GM18505 (cell line): Measurements from ENCODE around the gene PBXIP1.

Experiments
- ATAC-seq: cut with Tn5 transposase; IDR thresholded peaks from one replicate; pipeline ENCODE4 v1.9.1; 2021; ENCODE audit not compliant: unreplicated experiment
- POLR2A ChIP-seq: IDR thresholded peaks from 4 replicates; pipeline ENCODE4 v1.6.1; 2011; ENCODE audit warnings: borderline replicate concordance; ENCODE audit not compliant: insufficient read depth, insufficient read length; ENCODE audit errors: extremely low read depth

Gene PBXIP1

DNA sequence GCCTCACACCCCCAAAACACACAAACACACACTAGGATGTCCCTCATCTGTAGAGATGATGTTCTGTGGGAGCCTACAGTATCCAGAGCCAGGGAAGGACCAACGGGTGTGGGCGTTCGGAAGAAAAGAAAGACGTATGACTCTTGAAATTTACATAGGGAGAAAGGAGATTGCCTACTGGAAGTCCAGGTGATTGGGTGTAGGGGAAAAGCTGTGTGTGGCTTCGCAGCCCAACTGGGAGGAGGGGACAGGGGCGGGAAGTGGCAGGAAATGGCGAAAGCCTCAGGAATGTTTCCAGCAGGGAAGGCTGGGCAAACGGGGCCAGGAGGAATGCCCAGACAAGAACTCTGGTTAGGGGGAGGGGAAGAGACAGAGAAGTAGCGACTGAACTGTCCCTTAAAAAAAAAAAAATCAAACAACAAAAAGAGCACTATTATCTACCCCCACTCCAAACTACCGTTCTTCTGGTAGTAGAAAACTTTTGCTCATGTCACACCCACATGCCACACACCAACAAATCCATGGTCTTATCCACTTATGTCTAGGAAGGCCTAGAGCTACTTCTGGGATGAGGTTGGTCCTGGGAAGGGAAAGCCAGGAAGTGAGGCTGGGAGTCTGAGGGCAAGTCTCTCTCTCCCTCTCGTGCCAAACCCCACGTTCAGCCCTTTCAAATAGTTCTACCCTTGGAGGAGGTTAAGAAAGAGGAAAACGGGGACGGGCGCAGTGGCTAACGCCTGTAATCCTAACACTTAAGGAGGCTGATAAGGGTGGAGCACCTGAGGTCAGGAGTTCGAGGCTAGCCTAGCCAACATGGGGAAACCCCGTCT is 16.8 kb upstream of the PBXIP1 start:
- no peak for TF ChIP-seq POLR2A
- no peak for ATAC-seq

DNA sequence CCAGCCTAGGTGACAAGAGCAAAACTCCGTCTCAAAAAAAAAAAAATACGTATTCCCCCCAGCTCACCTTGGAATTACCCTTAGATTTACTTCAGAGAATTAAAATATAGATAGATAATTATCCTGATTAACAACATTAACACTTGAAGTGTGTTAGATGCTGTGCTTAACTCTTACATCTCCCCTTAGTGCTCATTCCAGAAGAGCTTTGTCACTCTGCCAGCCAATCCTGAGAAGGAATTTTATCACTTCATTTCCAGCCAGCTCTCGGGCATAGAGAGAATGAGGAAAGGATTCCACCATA is 16.3 kb upstream of the PBXIP1 start:
- ATAC-seq: no peak
- no peak for TF ChIP-seq POLR2A

GRCh38 chr1:154971341-154971998 is 15.6 kb upstream of the PBXIP1 start:
- no peak for TF ChIP-seq POLR2A
- no peak for ATAC-seq

- no peak for ATAC-seq
- TF ChIP-seq POLR2A: peak; percentile 64
These were observed 14.9 kb upstream of the PBXIP1 start, which contains the start of gene SHC1 for GRCh38 chr1:154970631-154971340. Gene SHC1, minus strand, starts transcription at chr1:154970747. Its CDS starts 221 bp downstream, at chr1:154970526.

- no peak for TF ChIP-seq POLR2A
- ATAC-seq: no peak
These were observed 14.1 kb upstream of the PBXIP1 start for GRCh38 chr1:154969860-154970452.

DNA sequence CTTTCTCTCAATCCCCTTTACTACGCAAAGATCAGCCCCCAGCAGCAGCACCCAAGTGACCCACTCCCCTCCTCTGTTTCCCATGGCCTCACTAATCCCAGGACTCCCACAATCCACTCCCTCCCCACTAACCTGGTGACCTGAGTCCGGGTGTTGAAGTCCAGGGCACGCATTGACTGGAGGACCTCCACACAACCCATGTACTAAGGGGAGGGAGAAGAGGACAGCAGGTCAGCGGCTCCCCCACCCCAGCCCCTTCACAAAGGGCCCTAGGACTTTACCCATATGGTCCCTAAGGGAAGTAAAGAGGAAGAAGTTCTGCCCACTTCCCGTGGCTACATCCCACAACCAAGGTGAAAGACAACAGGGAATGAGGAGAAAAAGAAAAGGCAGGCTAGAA is 13.3 kb upstream of the PBXIP1 start:
- no peak for ATAC-seq
- TF ChIP-seq POLR2A: no peak

GRCh38 chr1:154968731-154969130 is 12.8 kb upstream of the PBXIP1 start:
- TF ChIP-seq POLR2A: no peak
- ATAC-seq: no peak

DNA sequence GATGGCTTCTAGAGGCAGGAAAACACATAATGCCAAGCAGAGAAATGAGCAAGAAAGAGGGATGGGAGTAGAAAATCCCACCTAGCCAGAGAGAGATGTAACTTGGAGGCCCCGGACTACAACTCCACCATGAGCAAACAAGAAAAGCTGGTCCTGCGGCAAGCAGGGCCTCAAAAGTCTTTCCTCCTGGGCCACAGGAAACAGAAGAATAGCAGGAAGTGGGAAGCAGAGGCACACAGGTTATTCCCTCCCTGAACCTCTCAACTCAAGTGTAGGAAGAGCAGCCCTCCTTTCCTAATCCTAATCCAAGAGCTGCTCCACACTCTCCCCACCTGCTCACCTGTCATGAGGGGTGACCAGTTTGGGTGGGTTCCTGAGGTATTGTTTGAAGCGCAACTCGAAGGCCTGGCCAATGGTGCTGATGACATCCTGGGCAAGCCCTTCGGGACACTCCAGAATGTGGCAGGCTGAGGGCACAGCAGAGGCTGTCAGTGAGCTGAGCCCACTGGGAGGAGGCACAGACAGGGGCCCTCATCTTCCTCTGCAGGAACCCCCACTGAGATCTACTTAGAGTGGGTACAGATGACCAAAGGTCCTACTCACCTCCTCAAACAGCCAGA is 11.5 kb upstream of the PBXIP1 start:
- ATAC-seq: no peak

DNA sequence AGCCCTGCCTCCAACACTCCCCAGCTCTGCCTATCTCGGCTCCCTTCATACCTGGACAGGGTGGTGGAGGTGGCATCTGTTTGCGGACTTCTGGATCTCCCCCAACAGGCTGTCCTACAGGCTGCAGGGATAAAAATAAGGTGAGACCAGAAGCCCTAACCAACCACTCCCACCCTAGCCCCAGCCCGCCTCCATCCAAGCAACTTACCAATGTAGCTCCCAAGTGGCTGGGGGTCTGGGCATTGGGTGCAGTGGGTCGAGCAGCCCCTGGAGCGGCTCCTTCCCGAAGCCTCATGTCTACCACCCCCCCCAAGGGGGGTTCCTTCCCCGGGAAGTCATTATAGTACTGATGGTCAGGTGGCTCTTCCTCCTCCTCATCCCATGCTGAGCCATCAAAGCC is 10.2 kb upstream of the PBXIP1 start:
- ATAC-seq: no peak
- no peak for TF ChIP-seq POLR2A

More for the DNA sequence above, 11.5 kb upstream of the PBXIP1 start:
- no peak for TF ChIP-seq POLR2A

DNA sequence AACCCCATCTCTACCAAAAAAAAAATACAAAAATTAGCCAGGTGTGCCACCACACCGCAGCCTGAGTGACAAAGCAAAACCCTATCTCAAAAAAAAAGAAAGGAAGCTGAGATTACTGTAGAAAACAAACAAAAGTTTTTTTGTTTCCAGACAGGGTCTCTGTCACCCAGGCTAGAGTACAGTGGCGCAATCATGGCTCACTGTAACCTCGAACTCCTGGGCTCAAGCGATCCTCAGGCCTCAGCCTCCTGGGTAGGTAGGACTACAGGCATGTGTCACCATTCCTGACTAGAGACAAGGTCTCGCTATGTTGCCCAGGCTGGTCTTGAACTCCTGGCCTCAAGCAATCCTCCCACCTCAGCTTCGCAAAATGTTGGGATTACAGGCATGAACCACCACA is 8.5 kb upstream of the PBXIP1 start:
- ATAC-seq: no peak
- no peak for TF ChIP-seq POLR2A

GRCh38 chr1:154963643-154964042 is 7.7 kb upstream of the PBXIP1 start:
- TF ChIP-seq POLR2A: no peak
- no peak for ATAC-seq

GRCh38 chr1:154962795-154963330 is 7.0 kb upstream of the PBXIP1 start:
- no peak for ATAC-seq

GRCh38 chr1:154962156-154962749 is 6.4 kb upstream of the PBXIP1 start:
- TF ChIP-seq POLR2A: no peak
- ATAC-seq: peak; percentile 13

More at GRCh38 chr1:154962795-154963330, 7.0 kb upstream of the PBXIP1 start:
- no peak for TF ChIP-seq POLR2A
